Gastrocnemius medialis (tissue), 4 donors: ENCODE results near the gene TFDP2.

ENCODE experiments used
- CTCF ChIP-seq, 5 experiments: fragments of 450-650 bp in 3 of 5; fragments of 200-600 bp in 2 of 5; sonication (generic) in 2 of 5; IDR thresholded peaks in 4 of 5; conservative IDR thresholded peaks in 1 of 5; 1 replicate in 4 of 5; 2 replicates in 1 of 5; pipeline ENCODE4 v1.5.1; 2016 to 2019; ENCODE audit warnings: antibody characterized with exemption in 5 of 5, mild to moderate bottlenecking in 3 of 5, moderate library complexity in 3 of 5
- POLR2A ChIP-seq, 2 donors: fragments of 450-650 bp; IDR thresholded peaks; one replicate each; pipeline ENCODE4 v1.6.1; 2017; ENCODE audit warnings: antibody characterized with exemption in 2 of 2, mild to moderate bottlenecking in 2 of 2, moderate library complexity in 2 of 2

GRCh38 chr3:142077859-142078500 lies 71.4 kb downstream of the TFDP2 start:
- no peak for TF ChIP-seq CTCF (IDR thresholded peaks at IDR 0.05 in 4 of 5, conservative IDR thresholded peaks at IDR 0.05 in 1 of 5)
- no peak for TF ChIP-seq POLR2A (IDR thresholded peaks at IDR 0.05)
